GM12878 (cell line): ENCODE measurements around the gene PGLYRP2.

ENCODE experiments used
- BRCA1 ChIP-seq: IDR thresholded peaks from 2 replicates; pipeline ENCODE4 v1.6.1; 2011; ENCODE audit warnings: low read depth, low read length, improper control_type of control experiment
- CTCF ChIP-seq, 3 experiments: IDR thresholded peaks in 2 of 3; conservative IDR thresholded peaks in 1 of 3; 2 replicates each; pipeline ENCODE4 v1.5.1; 2011; ENCODE audit warnings: low read depth in 3 of 3, low read length in 3 of 3, mild to moderate bottlenecking in 3 of 3, control low read depth in 2 of 3, moderate library complexity in 2 of 3, inconsistent platforms in 1 of 3, mixed read lengths in 1 of 3; ENCODE audit not compliant: control insufficient read depth in 2 of 3, insufficient read depth in 1 of 3; ENCODE audit errors: extremely low read depth in 1 of 3
- DPF2 ChIP-seq: fragments of 450-650 bp; IDR thresholded peaks from 2 replicates; pipeline ENCODE4 v1.6.1; 2017; ENCODE audit warnings: mild to moderate bottlenecking
- EZH2 ChIP-seq: IDR thresholded peaks from 2 replicates; pipeline ENCODE4 v1.6.1; 2012; ENCODE audit warnings: low read depth, mild to moderate bottlenecking, control low read depth, inconsistent platforms, low read length, borderline replicate concordance; ENCODE audit not compliant: control insufficient read depth
- FOS ChIP-seq: IDR thresholded peaks from 3 replicates; pipeline ENCODE4 v1.6.1; 2011; ENCODE audit warnings: borderline replicate concordance; ENCODE audit not compliant: insufficient read length; ENCODE audit errors: extremely low read depth
- JUNB ChIP-seq: IDR thresholded peaks from 2 replicates; pipeline ENCODE4 v1.6.1; 2016; ENCODE audit warnings: antibody characterized with exemption, mild to moderate bottlenecking
- POLR2A ChIP-seq: IDR thresholded peaks from 2 replicates; pipeline ENCODE4 v1.6.1; 2011; ENCODE audit warnings: low read depth, mild to moderate bottlenecking, low read length
- POLR2AphosphoS5 ChIP-seq: IDR thresholded peaks from 2 replicates; pipeline ENCODE4 v1.6.1; 2011; ENCODE audit warnings: mild to moderate bottlenecking, low read length, inconsistent platforms
- REST ChIP-seq: IDR thresholded peaks from 2 replicates; pipeline ENCODE4 v1.6.1; 2012; ENCODE audit warnings: mild to moderate bottlenecking, low read depth, low read length
- SMARCA5 ChIP-seq: fragments of 450-650 bp; IDR thresholded peaks from 2 replicates; pipeline ENCODE4 v1.6.1; 2017; ENCODE audit warnings: mild to moderate bottlenecking

- TF ChIP-seq FOS, result no peak
- TF ChIP-seq SMARCA5, result no peak
- no peak for TF ChIP-seq JUNB
- no peak for TF ChIP-seq BRCA1
- TF ChIP-seq EZH2, result no peak
- TF ChIP-seq CTCF (IDR thresholded peaks at IDR 0.05 in 2 of 3, conservative IDR thresholded peaks at IDR 0.05 in 1 of 3; ENCODE audit: control insufficient read depth in 2 of 3, extremely low read depth in 1 of 3, insufficient read depth in 1 of 3, low read depth in 3 of 3, low read length in 3 of 3), result no peak
- TF ChIP-seq POLR2AphosphoS5, result no peak
- no peak for TF ChIP-seq POLR2A
- no peak for TF ChIP-seq REST
- no peak for TF ChIP-seq DPF2
These were observed 39.3 kb downstream of the PGLYRP2 start for GRCh38 chr19:15439821-15440641.
